GM10266 (cell line): ENCODE data around the gene EYA2.

ENCODE experiments used
- DNase-seq: peaks from one replicate; pipeline ENCODE4 v3.0.0; 2012; ENCODE audit errors: extremely low spot score
- TF ChIP-seq, protein P1 (sequence below): IDR thresholded peaks from 2 replicates; pipeline ENCODE4 v1.5.1; 2012; ENCODE audit warnings: mild to moderate bottlenecking, low read depth; ENCODE audit not compliant: control insufficient read depth, insufficient read depth; ENCODE audit errors: missing control alignments

EYA2 gene

DNA sequence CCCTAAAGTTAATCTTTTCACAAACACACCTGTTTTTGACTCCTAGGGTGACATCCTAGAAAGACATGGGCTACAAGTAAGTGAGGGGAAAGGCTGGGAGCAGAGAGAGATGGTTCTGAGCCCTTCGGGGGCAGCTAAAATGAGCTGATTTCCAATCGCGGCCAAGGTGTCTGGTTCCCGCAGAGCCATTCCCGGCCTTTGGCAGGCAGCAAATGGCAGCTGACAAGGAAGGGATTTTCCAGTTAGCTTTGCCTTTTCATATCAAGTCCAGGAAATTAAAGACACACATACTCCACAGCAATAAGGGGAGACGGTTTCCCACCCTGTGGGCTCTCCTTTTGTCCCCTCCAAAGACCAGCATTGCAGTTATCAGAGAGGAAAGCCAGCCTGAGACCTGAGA, 233.4 kb downstream of the EYA2 start:
- DNase-seq, result no peak
- TF ChIP-seq, protein P1, sequence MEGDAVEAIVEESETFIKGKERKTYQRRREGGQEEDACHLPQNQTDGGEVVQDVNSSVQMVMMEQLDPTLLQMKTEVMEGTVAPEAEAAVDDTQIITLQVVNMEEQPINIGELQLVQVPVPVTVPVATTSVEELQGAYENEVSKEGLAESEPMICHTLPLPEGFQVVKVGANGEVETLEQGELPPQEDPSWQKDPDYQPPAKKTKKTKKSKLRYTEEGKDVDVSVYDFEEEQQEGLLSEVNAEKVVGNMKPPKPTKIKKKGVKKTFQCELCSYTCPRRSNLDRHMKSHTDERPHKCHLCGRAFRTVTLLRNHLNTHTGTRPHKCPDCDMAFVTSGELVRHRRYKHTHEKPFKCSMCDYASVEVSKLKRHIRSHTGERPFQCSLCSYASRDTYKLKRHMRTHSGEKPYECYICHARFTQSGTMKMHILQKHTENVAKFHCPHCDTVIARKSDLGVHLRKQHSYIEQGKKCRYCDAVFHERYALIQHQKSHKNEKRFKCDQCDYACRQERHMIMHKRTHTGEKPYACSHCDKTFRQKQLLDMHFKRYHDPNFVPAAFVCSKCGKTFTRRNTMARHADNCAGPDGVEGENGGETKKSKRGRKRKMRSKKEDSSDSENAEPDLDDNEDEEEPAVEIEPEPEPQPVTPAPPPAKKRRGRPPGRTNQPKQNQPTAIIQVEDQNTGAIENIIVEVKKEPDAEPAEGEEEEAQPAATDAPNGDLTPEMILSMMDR, result no peak

DNA sequence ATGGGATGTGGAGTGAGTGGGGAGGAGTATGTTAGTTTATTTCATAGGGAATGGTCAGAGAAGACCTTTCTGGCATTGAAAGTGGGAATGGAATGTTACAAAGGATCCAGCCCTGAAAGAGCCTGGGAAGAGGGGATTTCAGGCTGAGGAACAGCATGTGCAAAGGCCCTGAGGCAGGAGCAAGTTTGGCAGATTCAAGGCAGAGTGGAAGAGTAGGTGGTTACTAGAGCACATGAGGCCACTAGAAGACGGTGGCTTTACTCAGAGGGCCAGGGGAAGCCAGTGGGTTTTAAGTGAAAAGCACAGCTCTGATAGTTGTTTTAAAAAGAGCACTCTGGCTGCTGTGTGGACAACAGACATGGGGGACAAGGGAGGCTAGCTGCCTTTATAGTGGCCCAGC, 234.7 kb downstream of the EYA2 start:
- no peak for DNase-seq
- TF ChIP-seq, protein P1, result no peak

DNA sequence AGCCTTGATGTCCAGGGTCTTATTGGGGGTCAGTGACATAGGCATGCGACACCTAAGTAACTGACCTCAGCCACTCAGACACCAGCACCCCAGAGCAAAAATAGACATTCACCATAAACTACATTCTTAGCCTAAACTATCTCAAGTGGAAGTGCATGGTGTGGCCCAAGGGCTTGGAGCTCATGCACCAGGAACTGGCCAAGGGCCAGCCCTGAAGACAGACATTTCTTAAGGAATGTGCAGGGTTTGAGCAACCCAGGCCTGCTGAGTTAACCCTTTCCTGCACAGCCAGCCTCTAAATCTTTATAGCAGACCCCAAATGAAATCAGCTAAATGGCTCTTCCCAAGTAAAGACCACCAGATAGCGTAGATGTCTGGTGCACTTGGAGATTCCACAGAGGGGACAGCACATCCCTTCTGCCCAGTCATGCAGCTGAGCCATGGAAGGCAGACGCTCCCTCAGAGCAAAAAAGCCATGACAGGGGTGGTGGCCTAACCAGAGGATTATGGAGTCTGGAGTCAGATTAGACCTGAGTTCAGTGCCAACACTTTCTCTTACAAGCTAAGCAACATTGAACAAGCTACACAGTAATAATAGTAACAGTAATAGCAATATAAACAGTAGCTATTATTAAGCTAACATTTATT, 239.3 kb downstream of the EYA2 start:
- no peak for DNase-seq
- TF ChIP-seq, protein P1, result no peak

DNA sequence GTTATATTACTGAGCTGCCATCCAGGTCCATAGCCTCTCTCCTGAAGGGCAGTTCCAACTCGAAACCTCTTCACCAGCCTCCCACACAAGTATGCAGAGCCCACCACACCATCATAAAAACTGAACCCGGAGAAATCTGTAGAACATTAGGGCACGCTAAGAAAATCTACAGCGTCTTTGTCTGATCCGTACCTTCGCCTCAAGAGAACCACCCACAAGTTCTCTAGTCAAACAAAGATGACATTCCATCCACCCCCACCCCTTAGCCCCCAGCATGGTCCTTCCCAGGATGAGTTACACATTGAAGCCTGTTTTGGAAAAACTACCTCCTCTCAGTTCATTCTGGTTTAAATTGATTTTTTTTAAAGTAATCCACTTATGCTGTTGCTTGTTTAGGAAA, 242.1 kb downstream of the EYA2 start:
- no peak for DNase-seq
- TF ChIP-seq, protein P1, result no peak

DNA sequence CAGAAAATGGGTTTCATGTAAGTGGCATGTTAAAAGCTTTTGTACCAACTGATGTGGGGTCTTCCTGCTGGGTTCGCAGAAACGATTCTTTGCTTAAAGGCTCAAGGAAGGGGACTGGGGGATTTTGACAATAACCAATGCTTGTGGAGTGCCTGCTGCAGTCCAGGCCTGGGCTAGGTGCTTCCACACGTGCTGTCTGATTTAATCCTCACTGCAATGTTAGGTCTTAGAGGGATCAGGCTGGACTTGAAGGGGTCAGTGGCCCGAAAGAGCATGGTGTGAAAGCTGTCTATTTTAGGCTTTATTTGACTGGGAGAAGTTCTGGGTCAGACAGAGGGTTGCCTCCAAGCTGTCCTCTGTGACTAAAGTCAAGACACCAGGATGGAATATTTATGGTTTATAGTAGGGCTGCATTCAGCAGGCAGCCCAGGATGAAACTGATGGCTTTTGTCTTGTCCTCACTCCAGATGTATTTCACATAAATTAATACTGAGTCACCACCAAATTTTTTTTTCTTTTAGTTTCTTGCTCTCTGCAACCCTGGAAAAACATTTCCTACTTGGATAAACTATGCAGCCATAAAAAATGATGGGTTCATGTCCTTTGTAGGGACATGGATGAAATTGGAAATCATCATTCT, 242.7 kb downstream of the EYA2 start:
- DNase-seq, result no peak
- TF ChIP-seq, protein P1, result no peak

DNA sequence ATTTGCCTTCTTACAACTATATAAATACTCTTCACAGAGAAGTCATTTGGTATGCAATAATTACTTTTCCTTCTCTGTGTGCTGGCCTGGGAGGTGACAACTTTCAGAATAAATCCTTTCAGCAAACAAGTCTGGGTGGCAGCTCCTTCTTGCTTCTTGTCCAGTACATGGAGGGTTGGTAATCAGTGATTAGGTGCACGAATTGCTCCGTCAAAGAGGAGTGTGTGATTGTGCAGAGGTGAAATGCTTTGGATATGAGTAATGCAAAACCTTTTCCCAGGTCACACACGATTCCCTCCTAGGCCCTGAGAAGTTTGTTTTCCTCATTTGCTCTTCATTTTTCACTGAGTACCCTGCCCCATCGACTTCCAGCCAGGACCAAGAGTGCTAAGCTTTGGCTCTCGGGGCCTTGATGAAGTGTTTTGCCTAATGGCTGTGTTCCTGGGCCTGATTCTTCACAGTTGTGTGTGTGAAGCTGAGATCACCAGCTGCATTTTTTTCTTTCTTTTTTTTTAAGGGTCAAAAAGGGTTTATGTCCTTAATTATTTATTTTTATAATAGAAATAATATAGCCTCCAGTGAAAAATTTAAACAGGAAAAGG, 245.4 kb downstream of the EYA2 start:
- TF ChIP-seq, protein P1, result no peak
- no peak for DNase-seq

DNA sequence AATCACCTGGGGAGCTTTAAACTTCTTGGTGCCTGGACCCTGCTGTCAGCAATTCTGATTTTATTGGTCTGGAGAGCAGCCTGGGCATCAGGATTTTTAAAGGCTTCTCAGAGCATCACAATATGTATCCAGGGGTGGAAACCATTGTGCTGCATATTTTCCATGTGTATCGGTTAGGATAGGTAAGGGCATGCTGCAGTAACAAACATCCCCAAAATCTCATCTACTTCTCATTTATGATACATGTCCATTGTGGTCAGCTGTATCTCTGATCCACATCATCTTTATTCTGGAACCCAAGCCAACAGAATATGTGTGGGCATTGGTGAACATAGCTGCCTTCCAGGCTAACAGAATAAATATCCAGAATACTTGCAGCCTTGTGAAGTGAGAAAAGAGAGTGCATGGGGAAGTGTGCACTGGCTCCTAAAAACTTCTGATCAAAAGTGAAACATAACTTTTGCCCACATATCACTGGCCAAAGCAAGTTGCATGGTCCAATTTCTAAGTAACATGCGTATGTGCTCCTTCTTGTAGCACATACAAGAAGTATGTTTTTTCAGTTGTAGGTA, 246.8 kb downstream of the EYA2 start:
- DNase-seq, result no peak
- TF ChIP-seq, protein P1, result no peak
